T1000 (cell line): ENCODE data around the gene SHB.

Experiments
- DNase-seq: peaks from one replicate; lab custom pipeline; 2025; ENCODE audit warnings: mixed read lengths; lab: John Stamatoyannopoulos, UW

The SHB gene

DNA sequence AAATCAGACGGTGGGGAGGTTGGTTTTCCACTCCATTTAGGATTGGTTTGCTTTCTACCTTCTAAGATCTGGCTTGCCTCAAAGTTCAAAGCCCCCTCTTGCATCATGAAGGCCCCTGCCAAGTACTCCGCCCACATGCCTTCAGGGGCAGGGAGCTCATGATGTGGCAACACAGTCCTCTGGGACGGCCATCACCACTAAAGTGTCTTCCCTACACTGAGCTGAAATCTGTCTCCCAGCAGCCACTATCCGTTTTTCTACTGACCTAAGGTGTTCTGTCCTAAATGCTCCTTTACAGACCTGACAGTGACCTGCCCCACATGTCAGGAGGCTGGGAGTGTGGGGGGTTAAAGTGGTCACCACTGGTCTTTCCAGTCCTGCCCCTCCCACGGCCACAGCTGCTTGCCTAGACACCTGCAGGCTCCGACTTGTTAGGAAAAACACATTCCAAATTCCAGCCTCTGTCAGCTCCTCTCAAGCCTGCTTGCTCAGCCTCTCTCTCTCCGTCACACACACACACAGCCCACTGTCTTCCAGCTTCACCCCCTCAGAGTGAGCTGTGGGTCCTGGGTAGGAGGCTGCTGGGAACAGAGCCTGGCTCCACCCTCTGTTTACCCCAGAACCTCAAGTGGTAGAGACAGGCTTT is 44.9 kb downstream of the SHB start:
- DNase-seq: peak; percentile 13

DNA sequence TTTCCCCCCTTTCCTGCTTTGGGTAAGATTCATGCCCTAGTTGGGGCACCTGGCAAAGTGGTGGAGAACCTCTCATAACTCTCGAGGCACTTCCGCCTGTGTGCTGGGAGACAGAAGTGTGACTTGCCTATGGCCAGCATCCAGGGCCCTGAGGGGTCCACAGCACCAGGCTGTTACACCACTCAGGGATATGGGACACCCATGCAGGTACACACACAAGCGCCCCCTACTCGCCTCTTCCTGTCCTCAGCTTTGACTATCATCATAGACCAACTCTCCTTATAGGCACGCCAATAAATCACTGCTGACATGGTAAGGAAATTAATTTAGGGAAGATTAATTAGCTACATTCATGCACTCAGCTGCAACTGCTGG is 45.4 kb downstream of the SHB start:
- DNase-seq: no peak

DNA sequence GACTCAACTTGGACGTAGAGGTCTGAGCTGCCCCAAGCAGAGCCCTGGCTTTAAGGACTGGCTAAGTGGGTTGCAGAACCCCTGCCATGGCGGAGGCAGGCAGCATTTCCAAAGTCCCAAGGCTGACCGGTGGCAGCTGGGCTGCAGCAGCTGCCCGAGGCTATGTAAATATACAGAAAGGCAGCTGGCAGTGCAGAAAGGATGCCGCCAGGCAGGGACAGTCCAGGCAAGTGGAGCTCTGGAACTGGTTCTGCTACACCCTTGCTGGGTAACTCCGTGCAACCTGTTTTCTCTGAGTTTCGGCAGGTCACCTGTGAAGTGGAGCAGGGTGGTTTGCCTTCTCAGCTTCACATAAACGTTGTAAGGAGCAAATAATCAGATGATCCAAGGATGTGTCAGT is 46.0 kb downstream of the SHB start:
- no peak for DNase-seq

DNA sequence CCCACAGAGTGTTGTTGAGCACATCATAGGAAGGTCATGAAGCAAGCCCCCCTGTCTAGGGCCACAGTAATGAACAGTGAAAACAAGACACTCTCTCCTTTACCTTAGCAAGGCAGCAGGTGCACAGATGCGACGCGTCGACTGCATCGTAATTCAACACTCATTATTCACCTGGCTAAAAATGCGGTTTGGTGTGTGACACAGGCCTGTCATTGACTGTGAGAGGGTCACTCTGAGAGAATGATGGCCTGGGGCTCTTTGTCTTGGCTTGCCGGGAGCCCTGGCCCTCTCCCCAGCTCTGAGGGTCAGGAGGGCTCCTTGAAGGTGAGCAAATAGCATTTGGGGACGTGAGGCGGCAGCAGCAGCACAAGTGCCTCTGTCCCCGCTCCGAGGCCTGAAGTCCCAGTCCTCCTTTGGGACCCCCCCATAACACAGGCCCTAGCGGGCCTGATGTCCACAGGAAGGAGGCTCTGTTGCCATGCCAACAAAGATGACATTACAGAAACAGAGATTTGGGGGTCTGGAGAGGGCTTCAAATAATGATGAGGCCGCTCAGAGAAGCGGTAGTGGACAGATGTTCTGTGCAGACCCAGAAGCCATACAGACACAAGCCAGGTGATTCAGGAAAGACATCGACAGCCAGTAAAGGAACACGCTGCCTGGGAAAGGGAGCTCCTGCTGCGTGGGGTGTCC is 46.7 kb downstream of the SHB start:
- no peak for DNase-seq

DNA sequence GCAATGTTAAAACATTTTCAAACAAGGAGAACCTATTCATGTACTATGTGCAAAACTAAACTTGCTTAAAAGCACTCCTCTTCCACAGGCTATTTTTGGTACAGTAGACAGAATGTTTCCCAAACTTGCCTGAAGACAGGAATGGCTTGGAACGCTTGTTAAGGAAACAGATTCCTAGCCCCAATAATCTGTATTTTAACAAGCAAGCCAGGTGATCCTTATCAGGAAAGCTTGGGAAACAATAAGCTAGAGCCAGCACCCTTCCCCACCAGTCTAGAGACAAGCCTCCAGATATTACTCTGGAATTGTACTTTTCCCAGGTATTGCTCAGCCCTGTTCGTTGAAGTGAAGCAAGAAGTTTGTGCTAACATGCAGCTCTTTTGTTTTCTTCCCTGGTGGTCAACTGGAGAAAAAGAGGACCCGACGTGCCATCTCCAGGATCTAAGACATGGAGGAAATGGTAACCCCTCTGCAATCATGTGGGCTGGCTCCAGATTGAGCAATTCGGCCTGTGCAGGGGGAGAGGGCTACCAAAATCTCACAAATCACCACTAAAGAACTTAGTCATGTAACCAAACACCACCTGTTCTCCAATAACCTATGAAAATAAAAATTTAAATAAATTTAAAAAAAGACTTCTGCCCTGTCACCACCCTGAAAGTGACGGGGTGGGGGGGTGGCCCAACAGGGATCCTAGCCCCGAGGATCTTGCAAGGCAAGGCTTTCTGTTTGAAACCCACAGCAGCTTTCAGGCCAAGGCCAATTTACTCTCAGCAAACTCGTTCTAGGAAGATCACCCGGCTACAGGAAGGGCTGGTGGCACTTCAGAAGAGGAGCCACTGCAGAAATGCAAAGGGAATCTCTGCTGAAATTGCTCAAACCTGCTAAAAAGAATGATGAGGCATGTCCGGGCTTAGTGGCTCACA is 48.6 kb downstream of the SHB start:
- no peak for DNase-seq

DNA sequence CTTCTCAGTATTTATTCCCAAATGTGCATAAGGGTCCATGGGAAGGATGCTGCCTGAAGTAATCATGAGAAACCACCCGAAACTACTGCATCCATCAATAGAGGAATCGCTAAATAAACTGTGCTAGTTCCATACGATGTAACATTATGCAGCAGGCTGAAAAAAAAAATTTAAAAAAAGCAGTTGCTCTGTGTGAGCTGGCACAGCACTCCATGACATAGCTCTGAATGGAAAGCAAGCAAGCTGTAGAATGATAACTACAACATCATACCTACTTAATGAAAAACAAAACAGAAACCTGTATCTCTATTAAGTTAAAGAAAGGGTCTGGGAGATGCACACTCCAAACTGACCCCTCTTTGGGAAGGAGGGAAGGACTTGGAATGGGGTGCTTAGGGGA is 49.3 kb downstream of the SHB start:
- DNase-seq: no peak

DNA sequence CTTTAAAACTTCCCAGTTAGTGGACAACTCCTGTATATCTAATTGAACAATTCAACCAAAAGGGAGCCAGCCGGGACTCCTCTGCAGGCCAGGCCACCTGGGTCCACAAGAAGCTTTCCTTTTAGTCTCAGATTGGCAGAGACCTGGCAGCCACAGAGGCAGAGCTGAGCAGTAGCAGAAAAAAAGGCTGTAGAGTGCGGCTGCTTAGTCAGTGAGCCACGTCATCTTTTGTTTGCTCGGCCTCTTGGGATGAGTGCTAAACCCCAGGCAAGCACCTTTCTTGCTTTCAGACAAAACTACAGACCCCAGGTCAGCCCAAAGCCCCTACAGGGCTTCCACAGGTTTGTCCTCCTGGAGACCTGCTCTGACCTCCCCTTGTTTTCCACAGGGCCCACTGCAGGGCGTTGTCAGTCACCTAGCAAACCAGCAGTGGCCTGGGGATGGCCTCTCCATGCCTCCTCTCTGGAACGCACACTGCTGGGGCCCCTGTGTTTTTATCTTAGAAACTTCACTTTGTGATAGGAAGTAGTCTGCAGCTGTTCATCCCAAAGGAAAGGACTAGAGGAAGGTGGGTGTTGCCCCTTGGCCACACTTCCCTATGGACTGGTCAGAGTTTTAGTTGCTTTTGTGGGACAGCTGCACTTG is 49.9 kb downstream of the SHB start:
- peak; percentile 14 for DNase-seq

DNA sequence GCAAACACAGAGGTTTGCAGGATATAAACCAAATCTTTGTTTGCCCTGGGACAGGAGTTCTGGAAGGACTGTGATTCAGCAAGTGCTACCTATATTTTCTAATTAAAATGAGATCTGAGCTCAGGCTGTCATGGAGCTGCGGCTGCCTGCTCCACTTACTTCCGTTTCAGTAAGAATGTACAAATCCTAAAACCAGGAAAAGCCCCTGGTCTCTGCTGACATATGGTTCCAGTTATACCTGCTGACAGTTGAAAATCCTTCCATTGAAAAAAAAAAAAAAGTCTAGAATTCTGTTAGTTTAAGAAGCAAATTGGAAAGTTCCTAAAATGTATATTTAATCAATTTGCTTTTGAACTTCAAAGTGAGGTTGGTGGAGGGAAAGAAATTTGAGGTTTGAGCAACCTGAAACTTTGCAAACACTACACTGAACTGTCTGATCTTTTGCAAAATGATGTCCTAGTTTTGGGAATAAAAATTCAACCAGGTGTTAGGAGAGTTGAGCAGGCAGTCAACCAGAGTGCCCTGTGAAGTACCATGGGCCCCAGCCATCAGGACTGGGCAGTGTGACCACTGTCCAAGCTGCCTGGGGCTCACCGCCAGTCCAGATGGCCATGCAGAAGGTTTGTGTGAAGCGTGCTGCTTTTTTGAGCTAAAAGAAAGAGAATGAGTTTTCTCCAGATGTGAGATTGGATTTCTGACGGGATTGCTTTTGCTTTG is 50.6 kb downstream of the SHB start:
- no peak for DNase-seq

DNA sequence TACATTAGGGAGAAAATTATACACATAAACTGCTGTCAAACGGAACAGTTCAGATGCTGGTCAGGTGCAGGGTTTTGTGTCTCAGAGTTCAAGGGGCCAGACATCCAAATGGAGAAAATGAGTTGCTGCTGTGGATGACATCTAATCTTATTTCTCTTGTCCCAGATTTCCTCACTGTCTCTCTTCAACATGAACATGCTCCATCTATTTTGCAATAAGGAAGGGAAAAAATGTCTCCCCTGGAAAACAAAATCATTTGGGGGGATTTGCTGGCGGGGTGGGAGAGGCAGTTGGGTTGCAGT is 51.2 kb downstream of the SHB start:
- DNase-seq: no peak

DNA sequence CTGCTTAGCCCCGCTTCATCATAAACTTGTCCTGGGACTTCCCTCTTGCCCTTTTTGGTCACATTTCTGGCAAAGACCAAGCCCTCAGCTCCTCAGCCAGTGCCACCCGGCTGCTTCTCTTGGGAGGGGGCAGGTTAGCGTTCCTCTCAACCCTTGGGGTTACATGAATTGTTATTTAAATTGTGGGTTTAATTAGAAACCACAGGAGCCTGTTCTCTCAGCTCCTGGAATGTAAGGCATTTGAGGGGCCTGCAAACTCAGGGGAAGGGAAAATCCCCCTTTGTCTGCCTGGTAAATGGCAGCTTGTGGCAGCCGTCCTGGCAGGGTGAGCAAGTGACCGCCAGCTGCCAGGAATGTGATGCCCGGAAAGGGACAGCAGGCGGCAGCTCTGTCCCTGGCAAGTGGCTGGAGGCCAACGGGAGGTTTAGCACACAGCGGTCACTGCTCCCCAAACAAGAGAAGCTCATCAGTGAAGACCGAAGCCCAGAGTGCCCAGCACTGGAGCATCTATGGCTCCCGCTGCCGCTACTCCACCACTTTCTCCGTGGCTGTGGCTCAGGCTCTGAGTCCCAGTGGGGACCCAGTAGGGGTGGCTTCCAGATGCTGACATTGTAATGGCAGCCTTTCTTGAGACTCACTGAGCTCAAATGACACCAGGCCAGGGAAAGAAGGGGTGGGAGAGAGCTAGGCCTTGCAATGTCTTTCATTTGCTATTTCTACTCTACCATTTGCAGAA is 51.7 kb downstream of the SHB start:
- DNase-seq: peak; percentile 22

DNA sequence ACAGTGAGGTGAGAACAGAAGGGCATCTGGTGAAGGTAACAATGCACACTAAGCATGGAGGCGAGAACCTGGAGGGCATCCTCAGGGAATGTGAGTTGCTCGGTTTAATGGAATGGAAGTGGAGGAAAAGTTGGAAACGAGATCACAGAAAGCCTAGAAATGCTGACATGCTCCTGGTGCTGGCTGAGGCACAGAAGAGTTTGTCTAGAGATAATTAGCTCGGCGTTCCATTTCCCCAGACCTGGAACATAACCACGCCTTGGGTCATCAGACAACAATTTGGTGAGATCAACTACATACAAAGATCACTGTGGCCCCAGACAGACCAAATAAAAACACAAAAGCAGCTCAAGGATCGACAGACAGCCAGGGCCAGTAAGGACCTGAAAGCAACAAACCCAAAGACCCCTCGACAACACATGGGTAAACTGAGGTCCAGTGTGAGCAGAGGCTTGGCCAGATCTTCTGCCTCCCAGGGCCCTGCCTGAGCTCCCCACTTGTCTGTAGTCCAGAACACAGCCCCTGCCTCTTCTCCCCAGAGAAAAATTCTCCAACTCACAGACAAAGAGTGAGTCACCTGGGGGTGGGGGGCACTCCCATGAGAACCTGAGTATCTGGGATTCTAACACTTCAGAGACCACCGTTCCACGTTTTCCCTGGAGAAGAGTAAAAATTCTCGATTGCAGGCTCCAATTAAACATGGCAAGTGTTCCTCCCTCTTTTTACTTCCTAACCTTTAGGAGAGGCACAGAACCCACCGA is 52.5 kb downstream of the SHB start:
- no peak for DNase-seq

DNA sequence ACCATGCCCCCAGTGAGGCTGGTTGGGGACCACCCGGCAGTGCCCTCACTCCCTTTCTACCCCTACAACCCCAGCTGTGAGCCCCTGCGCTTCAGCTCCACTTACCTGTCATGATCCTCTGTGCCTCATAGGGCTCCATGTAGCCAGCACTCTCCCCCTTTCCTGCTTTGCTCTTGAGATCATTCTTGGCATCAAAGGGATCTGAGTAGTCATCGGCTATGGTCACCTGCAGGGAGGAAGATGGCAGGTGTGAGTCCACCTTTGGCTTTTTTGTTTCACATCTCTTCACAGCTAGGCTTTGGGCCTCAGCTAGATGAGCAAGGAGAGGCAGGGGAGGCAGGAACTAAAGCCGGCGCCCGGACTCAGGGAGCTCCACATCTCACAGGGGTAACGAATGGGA is 53.1 kb downstream of the SHB start:
- no peak for DNase-seq

DNA sequence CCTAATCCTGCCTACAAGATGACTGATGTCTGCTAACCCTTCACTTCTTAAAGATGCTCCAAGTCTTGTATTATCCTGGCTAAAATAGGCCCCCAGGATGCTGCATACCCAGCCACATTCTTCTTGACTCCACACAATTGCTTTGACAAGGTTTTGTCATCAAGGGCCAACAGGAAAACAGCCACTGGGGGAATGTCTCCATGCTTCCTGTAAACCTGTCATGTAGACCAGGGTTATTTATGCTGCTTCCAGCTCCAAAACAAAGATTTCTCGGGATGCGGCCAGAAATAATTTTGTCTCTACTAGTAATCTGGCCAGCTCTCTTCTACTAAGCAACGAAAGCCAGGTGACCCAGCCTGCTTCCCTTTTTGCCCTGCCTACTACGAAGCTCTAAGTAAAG is 53.8 kb downstream of the SHB start:
- DNase-seq: no peak

DNA sequence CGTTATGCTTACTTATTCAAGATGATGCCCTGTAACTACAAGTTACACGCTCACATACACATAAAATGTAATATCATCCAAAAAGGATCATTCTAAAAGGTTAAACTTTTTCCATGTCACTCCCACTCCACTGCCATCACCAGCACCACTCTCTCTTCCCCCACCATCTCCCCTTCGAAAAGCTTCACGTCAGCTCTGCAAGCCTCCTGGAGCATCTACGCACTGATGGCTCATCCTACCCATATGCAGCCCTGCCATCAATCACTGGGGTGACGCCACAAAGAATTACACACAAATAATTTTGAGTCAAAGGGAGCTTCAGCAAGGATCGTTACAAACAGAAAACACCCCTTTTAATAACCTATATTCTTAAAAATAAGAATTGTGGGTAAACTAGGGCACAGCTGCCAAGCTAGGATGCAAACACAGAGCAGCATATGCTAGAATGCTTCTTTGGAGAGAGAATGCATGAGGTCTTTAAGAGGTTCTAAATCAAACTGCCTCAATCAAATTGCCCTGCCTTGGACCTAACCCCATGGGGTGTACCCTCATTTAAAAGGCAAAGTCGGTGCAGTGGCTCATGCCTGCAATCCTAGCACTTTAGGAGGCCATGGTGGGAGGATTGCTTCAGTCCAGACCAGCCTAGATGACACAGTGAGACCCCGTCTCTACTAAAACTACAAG is 56.1 kb downstream of the SHB start:
- no peak for DNase-seq

DNA sequence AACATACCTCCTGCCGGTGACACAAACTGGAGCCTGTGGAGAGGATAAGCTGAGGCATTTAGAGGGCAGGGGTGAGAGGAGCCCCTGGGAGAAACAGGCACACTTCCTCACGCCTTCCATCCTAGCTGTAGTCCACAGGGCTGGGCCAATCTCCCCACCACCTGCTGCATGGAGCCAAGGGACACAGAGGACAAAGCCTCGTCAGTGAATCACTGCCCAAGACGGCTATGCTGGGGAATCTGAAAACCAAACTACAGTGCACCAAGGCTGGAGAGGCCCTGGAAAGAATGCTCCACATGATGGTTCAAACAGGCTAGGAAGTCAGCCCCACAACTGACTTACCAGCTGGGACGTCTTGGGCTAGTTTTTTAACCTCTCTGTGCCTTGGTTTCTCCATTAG is 57.0 kb downstream of the SHB start:
- no peak for DNase-seq

DNA sequence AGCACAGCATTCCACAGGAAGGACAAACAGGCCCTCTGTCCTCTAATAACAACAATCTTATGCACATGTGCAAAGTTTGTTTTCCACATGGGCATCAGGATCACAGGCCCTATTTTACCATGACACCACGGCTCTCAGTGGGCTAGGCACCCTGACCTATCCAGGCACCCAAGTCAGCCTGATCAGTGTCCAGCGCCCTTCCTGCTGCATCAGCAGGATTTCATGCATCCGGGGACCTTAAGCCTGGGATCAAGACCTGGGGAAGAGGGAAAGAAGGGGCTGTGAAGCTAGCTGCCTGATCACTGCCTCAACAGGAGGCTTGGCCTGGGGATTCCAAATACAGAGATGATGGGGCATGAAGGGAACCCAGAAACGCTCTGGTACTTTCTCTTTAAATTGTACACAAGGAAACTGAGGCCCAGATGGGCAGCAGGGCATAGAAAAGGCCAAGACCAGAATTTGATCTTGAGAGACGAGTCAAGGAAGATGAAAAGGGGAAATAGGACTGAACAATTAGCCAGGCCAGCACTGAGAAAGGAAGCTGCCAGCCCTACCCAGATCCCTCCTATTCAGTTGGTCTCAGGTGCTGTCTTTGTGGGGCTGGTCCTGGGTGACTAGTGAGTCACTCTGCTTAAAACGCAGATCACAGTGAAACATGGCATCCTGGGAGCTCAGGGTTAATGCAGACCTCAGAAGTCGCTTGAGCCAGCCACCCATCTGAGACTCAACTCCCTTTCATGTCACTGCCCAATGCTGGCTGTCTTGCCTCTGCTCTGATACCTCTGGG is 57.9 kb downstream of the SHB start:
- DNase-seq: no peak

DNA sequence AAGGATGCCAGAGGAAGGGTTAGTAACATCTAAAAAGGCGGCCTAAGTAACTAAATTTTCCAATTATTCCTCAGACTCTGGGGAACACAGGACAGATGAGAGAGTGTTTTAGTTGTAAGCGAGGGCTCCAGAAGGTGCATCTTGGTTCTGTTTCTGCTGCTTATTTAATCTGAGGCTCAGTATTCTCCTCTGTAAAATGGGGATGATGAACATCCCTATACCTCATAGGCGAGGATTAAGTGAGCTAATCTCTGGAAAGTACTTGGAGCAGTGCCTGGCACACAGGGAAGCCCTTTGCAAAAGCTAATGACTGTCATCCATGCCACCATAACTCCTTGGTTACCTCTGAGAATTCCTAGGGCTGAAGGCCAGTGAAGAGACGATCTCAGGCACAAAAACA is 59.0 kb downstream of the SHB start:
- no peak for DNase-seq

DNA sequence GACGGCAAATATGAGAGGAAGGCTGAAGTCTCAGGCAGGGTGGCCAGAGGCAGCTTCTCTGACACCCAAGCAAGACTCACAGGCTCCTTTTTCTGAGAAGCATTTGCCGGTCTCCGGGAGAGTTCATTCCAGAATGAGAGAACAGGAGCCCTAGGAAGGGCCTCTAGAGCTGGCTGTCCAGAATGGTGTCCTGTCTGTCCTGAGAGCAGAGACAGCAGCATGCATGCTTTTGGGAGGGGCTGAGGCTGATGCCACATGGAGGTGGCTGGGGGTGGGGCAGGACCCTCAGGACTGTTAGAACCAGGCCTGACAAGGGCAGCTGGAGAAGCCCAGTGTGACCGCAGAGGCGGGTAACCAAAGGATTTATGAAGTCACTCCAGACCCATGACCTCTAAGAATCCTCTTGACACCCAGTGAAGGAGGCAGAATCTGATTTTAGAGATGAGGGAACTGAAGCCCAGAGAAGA is 60.0 kb downstream of the SHB start:
- DNase-seq: no peak
